Measurements from ENCODE around the gene GTF2A1. TPM values are rescaled to one million over a fixed set of nuclear protein-coding genes. Genes with fewer than 3 reads are reported as not detected.

The GTF2A1 gene
- total RNA-seq, 1 donor from 2014 or later, result 14.6 TPM

- Histone ChIP-seq H3K36me3 (ENCODE audit: control insufficient read depth in 3 of 3, insufficient read depth in 3 of 3, low read length in 3 of 3) (no peaks in the 10 kb centered on the region), H3K4me3 (ENCODE audit: low read length in 3 of 3) (peak overlapping the region; percentile 88 to 95 (median 94)), H3K9ac (ENCODE audit: low read depth in 1 of 3, low read length in 3 of 3) (peak overlapping the region; percentile 88 to 99 (median 94)), H3K4me1 (ENCODE audit: control insufficient read depth in 3 of 3, insufficient read depth in 3 of 3, low read length in 3 of 3) (peaks cover 0 to 12% (median 10%) of the 10 kb centered on the region in 3 donors), H3K9me3 (ENCODE audit: control insufficient read depth in 3 of 3, low read length in 3 of 3) (no peaks in the 10 kb centered on the region), H3K27ac (ENCODE audit: low read depth, low read length) (peak overlapping the region; percentile 96), H3K27me3 (ENCODE audit: control insufficient read depth in 3 of 3, insufficient read depth in 3 of 3, low read length in 3 of 3) (no peaks in the 10 kb centered on the region)
Measured at GRCh38 chr14:81169711-81170103, 51.1 kb downstream of the GTF2A1 start.

DNA sequence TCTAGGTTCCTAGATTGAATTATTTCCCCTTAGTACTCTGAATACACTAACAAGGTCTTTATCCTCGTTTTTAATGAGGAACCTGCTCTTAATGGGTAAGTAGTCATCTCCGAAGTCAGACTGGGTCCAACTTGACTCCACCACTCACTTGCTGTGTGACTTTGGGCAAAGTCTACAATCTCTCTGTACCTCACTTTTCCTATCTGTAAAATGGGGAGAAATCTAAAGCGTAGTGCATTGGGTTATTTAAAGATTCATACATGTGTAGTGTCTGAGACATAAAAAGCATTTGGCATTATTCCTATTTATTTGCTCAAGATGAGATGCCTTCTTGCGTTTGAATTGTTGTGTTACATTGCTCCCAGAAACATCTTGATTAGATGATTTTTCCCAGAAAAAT is 51.5 kb downstream of the GTF2A1 start:
- peak overlapping the region; percentile 88 to 95 (median 94) for H3K4me3 ChIP-seq (ENCODE audit: low read length in 3 of 3)
- H3K27me3 ChIP-seq (ENCODE audit: control insufficient read depth in 3 of 3, insufficient read depth in 3 of 3, low read length in 3 of 3), result no peaks in the 10 kb centered on the region
- H3K4me1 ChIP-seq (ENCODE audit: control insufficient read depth in 3 of 3, insufficient read depth in 3 of 3, low read length in 3 of 3), result peaks cover 0 to 12% (median 10%) of the 10 kb centered on the region in 3 donors
- no peaks in the 10 kb centered on the region for H3K9me3 ChIP-seq (ENCODE audit: control insufficient read depth in 3 of 3, low read length in 3 of 3)
- no peaks in the 10 kb centered on the region for H3K36me3 ChIP-seq (ENCODE audit: control insufficient read depth in 3 of 3, insufficient read depth in 3 of 3, low read length in 3 of 3)
- H3K27ac ChIP-seq (ENCODE audit: low read depth, low read length), result peak overlapping the region; percentile 96
- H3K9ac ChIP-seq (ENCODE audit: low read depth in 1 of 3, low read length in 3 of 3), result peak overlapping the region; percentile 88 to 99 (median 94)

DNA sequence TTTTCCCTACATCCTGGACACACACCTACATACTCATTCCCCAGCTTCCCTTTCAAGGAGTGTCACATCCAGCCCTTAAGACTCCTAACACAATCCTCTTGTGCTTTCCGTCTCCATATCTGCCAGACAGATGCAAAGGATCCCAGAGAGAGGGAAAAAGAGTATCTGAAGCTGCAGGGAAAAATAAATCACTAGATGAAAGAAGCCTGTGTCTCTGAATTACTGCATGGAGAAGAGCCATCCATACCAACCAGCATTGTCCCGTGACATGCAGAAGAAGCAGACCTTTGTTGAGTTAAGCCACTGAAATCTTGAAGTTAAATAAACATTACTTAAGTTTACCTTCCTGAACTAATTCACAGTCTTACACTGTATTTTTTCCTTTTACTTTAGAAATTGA is 54.6 kb downstream of the GTF2A1 start:
- no peak overlapping the region for H3K4me3 ChIP-seq (ENCODE audit: low read length in 3 of 3)
- H3K9me3 ChIP-seq (ENCODE audit: control insufficient read depth in 3 of 3, low read length in 3 of 3), result no peaks in the 10 kb centered on the region
- H3K4me1 ChIP-seq (ENCODE audit: control insufficient read depth in 3 of 3, insufficient read depth in 3 of 3, low read length in 3 of 3), result peaks cover 0 to 12% (median 10%) of the 10 kb centered on the region in 3 donors
- no peak overlapping the region for H3K9ac ChIP-seq (ENCODE audit: low read depth in 1 of 3, low read length in 3 of 3)
- H3K27ac ChIP-seq (ENCODE audit: low read depth, low read length), result no peak overlapping the region
- no peaks in the 10 kb centered on the region for H3K36me3 ChIP-seq (ENCODE audit: control insufficient read depth in 3 of 3, insufficient read depth in 3 of 3, low read length in 3 of 3)
- no peaks in the 10 kb centered on the region for H3K27me3 ChIP-seq (ENCODE audit: control insufficient read depth in 3 of 3, insufficient read depth in 3 of 3, low read length in 3 of 3)

DNA sequence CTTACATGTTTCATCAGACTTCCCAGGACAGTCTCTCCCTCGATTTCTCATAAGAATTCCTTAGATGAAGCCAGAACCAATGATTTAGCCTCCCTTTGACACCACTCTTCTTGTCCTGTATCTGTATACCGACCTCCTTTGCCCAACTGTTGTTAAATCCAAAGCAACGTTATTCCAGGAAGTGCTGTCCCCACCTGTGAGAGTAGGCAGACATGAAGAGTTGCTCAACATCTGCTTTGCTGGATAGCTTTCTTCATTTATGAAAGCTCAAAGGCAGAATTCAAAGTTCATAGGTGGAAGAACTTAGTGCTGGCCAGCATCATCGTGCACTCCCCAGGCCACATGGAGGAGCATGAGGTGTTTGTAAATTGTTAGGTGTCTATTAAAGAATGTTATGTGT is 55.6 kb downstream of the GTF2A1 start:
- Histone ChIP-seq H3K9ac (ENCODE audit: low read depth in 1 of 3, low read length in 3 of 3) (no peak overlapping the region), H3K27ac (ENCODE audit: low read depth, low read length) (no peak overlapping the region), H3K4me3 (ENCODE audit: low read length in 3 of 3) (no peak overlapping the region), H3K27me3 (ENCODE audit: control insufficient read depth in 3 of 3, insufficient read depth in 3 of 3, low read length in 3 of 3) (no peaks in the 10 kb centered on the region), H3K4me1 (ENCODE audit: control insufficient read depth in 3 of 3, insufficient read depth in 3 of 3, low read length in 3 of 3) (peaks cover 0 to 10% (median 8%) of the 10 kb centered on the region in 3 donors), H3K9me3 (ENCODE audit: control insufficient read depth in 3 of 3, low read length in 3 of 3) (no peaks in the 10 kb centered on the region), H3K36me3 (ENCODE audit: control insufficient read depth in 3 of 3, insufficient read depth in 3 of 3, low read length in 3 of 3) (no peaks in the 10 kb centered on the region)

DNA sequence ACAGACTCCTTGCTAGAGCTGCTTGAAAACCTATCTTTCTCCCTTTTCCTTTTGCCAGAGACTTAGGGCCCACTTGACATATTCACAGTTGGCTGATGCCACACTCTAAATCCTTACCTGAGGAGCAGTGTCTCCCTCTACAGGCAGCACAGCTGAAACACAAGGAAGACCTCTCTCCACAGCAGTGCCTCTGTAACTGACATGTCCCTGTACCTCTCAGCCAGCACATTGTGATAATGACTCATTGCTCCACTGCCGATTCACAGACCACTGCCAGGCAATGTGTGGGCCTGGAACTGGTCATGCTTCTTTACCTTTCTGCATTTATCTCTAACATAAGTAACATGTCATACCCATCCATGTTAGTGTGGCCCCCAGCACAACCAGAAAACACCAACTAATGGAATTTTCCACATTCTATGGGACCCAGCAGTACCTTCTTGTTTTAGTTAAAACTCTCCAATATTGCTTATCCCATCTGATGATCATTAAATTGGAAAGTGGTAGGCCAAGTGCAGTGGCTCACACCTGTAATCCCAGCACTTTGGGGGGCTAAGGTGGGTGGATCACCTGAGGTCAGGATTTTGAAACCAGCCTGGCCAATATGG is 56.5 kb downstream of the GTF2A1 start:
- Histone ChIP-seq H3K9me3 (ENCODE audit: control insufficient read depth in 3 of 3, low read length in 3 of 3) (no peaks in the 10 kb centered on the region), H3K9ac (ENCODE audit: low read depth in 1 of 3, low read length in 3 of 3) (no peak overlapping the region), H3K36me3 (ENCODE audit: control insufficient read depth in 3 of 3, insufficient read depth in 3 of 3, low read length in 3 of 3) (no peaks in the 10 kb centered on the region), H3K27ac (ENCODE audit: low read depth, low read length) (no peak overlapping the region), H3K4me3 (ENCODE audit: low read length in 3 of 3) (no peak overlapping the region), H3K27me3 (ENCODE audit: control insufficient read depth in 3 of 3, insufficient read depth in 3 of 3, low read length in 3 of 3) (no peaks in the 10 kb centered on the region), H3K4me1 (ENCODE audit: control insufficient read depth in 3 of 3, insufficient read depth in 3 of 3, low read length in 3 of 3) (peaks cover 0 to 1% (median 1%) of the 10 kb centered on the region in 3 donors)

GRCh38 chr14:81162941-81163340 is 57.8 kb downstream of the GTF2A1 start:
- Histone ChIP-seq H3K36me3 (ENCODE audit: control insufficient read depth in 3 of 3, insufficient read depth in 3 of 3, low read length in 3 of 3) (no peaks in the 10 kb centered on the region), H3K27ac (ENCODE audit: low read depth, low read length) (no peak overlapping the region), H3K4me1 (ENCODE audit: control insufficient read depth in 3 of 3, insufficient read depth in 3 of 3, low read length in 3 of 3) (no peaks in the 10 kb centered on the region)

GRCh38 chr14:81161749-81162148 is 59.0 kb downstream of the GTF2A1 start:
- Histone ChIP-seq H3K4me1 (ENCODE audit: control insufficient read depth in 3 of 3, insufficient read depth in 3 of 3, low read length in 3 of 3) (no peaks in the 10 kb centered on the region), H3K9me3 (ENCODE audit: control insufficient read depth in 3 of 3, low read length in 3 of 3) (no peaks in the 10 kb centered on the region), H3K27ac (ENCODE audit: low read depth, low read length) (no peak overlapping the region), H3K27me3 (ENCODE audit: control insufficient read depth in 3 of 3, insufficient read depth in 3 of 3, low read length in 3 of 3) (no peaks in the 10 kb centered on the region), H3K36me3 (ENCODE audit: control insufficient read depth in 3 of 3, insufficient read depth in 3 of 3, low read length in 3 of 3) (no peaks in the 10 kb centered on the region), H3K4me3 (ENCODE audit: low read length in 3 of 3) (no peak overlapping the region), H3K9ac (ENCODE audit: low read depth in 1 of 3, low read length in 3 of 3) (no peak overlapping the region)

More at GRCh38 chr14:81162941-81163340, 57.8 kb downstream of the GTF2A1 start:
- Histone ChIP-seq H3K9me3 (ENCODE audit: control insufficient read depth in 3 of 3, low read length in 3 of 3) (no peaks in the 10 kb centered on the region), H3K27me3 (ENCODE audit: control insufficient read depth in 3 of 3, insufficient read depth in 3 of 3, low read length in 3 of 3) (no peaks in the 10 kb centered on the region), H3K4me3 (ENCODE audit: low read length in 3 of 3) (no peak overlapping the region), H3K9ac (ENCODE audit: low read depth in 1 of 3, low read length in 3 of 3) (no peak overlapping the region)

DNA sequence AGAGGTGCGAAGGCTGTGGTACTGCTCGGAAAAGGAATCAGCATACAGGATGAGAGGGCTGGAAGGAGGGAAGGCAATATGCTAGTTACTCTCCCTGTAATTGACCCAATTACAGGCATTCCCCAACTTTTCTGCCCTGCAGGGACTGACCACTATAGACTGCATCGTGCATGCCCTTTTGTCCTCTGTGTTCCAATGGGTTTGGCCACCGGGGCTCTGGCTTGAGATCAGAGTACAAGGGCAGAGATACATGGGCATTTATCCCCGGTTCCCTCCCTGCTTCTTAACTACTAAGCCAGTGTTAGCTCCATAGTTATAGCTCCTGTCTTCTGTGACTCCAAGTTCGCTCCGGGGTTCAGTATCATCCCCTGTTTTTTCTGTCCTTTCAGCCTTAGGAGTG is 59.7 kb downstream of the GTF2A1 start:
- H3K4me3 ChIP-seq (ENCODE audit: low read length in 3 of 3), result no peak overlapping the region
- no peaks in the 10 kb centered on the region for H3K27me3 ChIP-seq (ENCODE audit: control insufficient read depth in 3 of 3, insufficient read depth in 3 of 3, low read length in 3 of 3)
- H3K27ac ChIP-seq (ENCODE audit: low read depth, low read length), result no peak overlapping the region
- no peak overlapping the region for H3K9ac ChIP-seq (ENCODE audit: low read depth in 1 of 3, low read length in 3 of 3)
- H3K9me3 ChIP-seq (ENCODE audit: control insufficient read depth in 3 of 3, low read length in 3 of 3), result no peaks in the 10 kb centered on the region
- no peaks in the 10 kb centered on the region for H3K4me1 ChIP-seq (ENCODE audit: control insufficient read depth in 3 of 3, insufficient read depth in 3 of 3, low read length in 3 of 3)
- no peaks in the 10 kb centered on the region for H3K36me3 ChIP-seq (ENCODE audit: control insufficient read depth in 3 of 3, insufficient read depth in 3 of 3, low read length in 3 of 3)

DNA sequence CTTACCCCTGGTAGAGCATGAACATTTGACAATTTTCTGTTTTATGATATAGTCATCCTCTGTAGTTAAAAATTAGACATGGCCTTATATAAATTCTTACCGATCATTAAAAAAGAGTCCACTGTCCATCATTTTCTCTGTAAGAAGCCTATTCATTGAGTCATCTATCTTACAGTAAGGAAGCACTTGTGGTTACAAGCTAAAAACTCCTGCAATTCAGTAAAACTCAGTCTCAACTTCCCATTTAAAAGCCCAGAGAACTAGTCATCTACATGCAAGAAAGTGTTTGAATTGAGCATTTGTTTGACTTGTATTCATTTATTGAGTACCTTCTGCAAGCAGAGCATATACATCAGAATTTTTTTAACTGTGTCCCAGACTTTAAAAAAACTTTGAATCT is 63.3 kb downstream of the GTF2A1 start:
- no peak overlapping the region for H3K9ac ChIP-seq (ENCODE audit: low read depth in 1 of 3, low read length in 3 of 3)
- no peaks in the 10 kb centered on the region for H3K27me3 ChIP-seq (ENCODE audit: control insufficient read depth in 3 of 3, insufficient read depth in 3 of 3, low read length in 3 of 3)
- H3K9me3 ChIP-seq (ENCODE audit: control insufficient read depth in 3 of 3, low read length in 3 of 3), result no peaks in the 10 kb centered on the region
- no peak overlapping the region for H3K27ac ChIP-seq (ENCODE audit: low read depth, low read length)
- H3K4me3 ChIP-seq (ENCODE audit: low read length in 3 of 3), result no peak overlapping the region
- H3K36me3 ChIP-seq (ENCODE audit: control insufficient read depth in 3 of 3, insufficient read depth in 3 of 3, low read length in 3 of 3), result no peaks in the 10 kb centered on the region
- peaks cover 0 to 4% (median 0%) of the 10 kb centered on the region in 3 donors for H3K4me1 ChIP-seq (ENCODE audit: control insufficient read depth in 3 of 3, insufficient read depth in 3 of 3, low read length in 3 of 3)

DNA sequence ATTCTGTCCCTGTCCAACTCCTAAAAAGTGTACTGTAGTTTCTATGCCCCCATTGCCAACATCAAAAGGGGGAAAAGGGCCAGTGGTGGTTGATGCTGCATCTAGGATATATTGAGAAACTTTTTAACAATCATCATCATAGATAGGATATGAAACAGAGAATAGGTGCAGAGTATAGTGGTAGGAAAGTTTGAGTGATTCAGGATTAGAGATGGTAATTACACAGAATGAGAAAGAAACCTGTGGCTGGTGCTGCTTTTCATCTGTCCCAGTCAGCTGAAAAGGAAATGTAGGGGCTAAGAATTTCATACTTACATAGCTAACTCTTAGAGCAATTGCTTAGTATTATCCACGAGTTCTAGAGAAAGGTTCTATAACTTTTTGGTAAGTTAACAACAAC is 67.6 kb downstream of the GTF2A1 start:
- H3K4me3 ChIP-seq (ENCODE audit: low read length in 3 of 3), result no peak overlapping the region
- H3K4me1 ChIP-seq (ENCODE audit: control insufficient read depth in 3 of 3, insufficient read depth in 3 of 3, low read length in 3 of 3), result peaks cover 0 to 4% (median 0%) of the 10 kb centered on the region in 3 donors
- H3K9ac ChIP-seq (ENCODE audit: low read depth in 1 of 3, low read length in 3 of 3), result no peak overlapping the region
- H3K27me3 ChIP-seq (ENCODE audit: control insufficient read depth in 3 of 3, insufficient read depth in 3 of 3, low read length in 3 of 3), result no peaks in the 10 kb centered on the region
- H3K27ac ChIP-seq (ENCODE audit: low read depth, low read length), result no peak overlapping the region
- H3K9me3 ChIP-seq (ENCODE audit: control insufficient read depth in 3 of 3, low read length in 3 of 3), result no peaks in the 10 kb centered on the region
- no peaks in the 10 kb centered on the region for H3K36me3 ChIP-seq (ENCODE audit: control insufficient read depth in 3 of 3, insufficient read depth in 3 of 3, low read length in 3 of 3)

Data from skeletal muscle tissue (tissue), 4 donors.